ENCODE data around the gene MSMP. TPM values are rescaled to one million over a fixed set of nuclear protein-coding genes. Genes with fewer than 3 reads are reported as not detected.
A peak's percentile ranks its signal among the peaks of the same experiment; 100 is the strongest.

The MSMP gene
- total and polyA plus RNA-seq, 12 donors: 0.19 to 0.60 TPM; not detected in 10

GRCh38 chr9:35727676-35728040 lies 26.4 kb downstream of the MSMP start:
- intact Hi-C loops (cut with DNase I): loop anchor here in 8 of 10 donors (1.0 to 10.0 kb wide), 8 partner anchors 35 to 125 kb away; partner anchors contain the start of genes ARHGEF39 (in 2 of the 8), CCDC107 (in 2 of the 8) and RMRP (in 2 of the 8)
- Histone ChIP-seq H3K27ac (peak overlapping the region; percentile 60 to 99 (median 98)), H3K9me3 (no peaks in the 10 kb centered on the region), H3K4me3 (peak overlapping the region in 9 of 10 donors; percentile 13 to 92 (median 71)), H3K4me1 (peaks cover 44 to 62% (median 55%) of the 10 kb centered on the region in 9 donors), H3K27me3 (no peaks in the 10 kb centered on the region), H3K36me3 (peaks cover 0 to 52% (median 24%) of the 10 kb centered on the region in 9 donors)
- DNase-seq (no peak), ATAC-seq (no peak)
- no peak for TF ChIP-seq CTCF (IDR thresholded peaks at IDR 0.05)
- WGBS, 2 donors: 14 to 17% methylated on average over 5 of the region's 5 CpGs

GRCh38 chr9:35726931-35727330 lies 27.1 kb downstream of the MSMP start:
- peaks cover 44 to 61% (median 55%) of the 10 kb centered on the region in 9 donors for H3K4me1 ChIP-seq
- WGBS, 2 donors: 29 to 32% methylated on average over 3 of the region's 3 CpGs
- peak; percentile 38 to 60 for DNase-seq

DNA sequence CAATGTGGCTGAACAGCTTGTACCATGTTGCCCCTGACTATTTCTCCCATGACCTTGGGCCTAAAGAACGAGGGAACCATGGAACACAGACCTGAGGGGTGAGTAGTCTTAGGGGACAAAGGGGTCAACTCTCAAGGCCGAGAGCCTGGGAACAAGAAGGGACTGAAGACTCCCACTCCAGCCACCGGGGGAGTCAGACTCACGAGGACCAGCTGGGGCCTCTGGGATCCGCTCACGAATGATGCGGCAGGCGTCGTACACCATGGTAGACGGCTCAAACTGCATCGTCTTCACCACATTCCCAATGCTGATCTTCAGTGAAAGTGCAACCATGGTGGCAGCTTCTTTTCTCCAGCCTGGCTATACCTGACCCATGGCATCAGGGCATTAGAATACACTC lies 28.7 kb downstream of the MSMP start:
- WGBS, 2 donors: 90 to 92% methylated on average over 11 of the region's 11 CpGs
- DNase-seq (no peak), ATAC-seq (no peak)
- H3K27me3 ChIP-seq: no peaks in the 10 kb centered on the region
- peaks cover 0 to 75% (median 46%) of the 10 kb centered on the region in 9 donors for H3K36me3 ChIP-seq
- no peak overlapping the region for H3K4me3 ChIP-seq
- H3K27ac ChIP-seq: no peak overlapping the region
- TF ChIP-seq CTCF (IDR thresholded peaks at IDR 0.05): no peak
- peaks cover 35 to 51% (median 46%) of the 10 kb centered on the region in 9 donors for H3K4me1 ChIP-seq
- no peaks in the 10 kb centered on the region for H3K9me3 ChIP-seq
- intact Hi-C loops (cut with DNase I): loop anchor here in 7 of 10 donors (5.0 to 10.0 kb wide), 5 partner anchors 33 to 123 kb away; partner anchors contain the start of genes ARHGEF39 (in 2 of the 7), CCDC107 (in 1 of the 7) and RMRP (in 1 of the 7)

More at GRCh38 chr9:35726931-35727330, 27.1 kb downstream of the MSMP start:
- H3K4me3 ChIP-seq: peak overlapping the region in 2 of 10 donors; percentile 71 to 90
- intact Hi-C loops (cut with DNase I): loop anchor here in 7 of 10 donors (5.0 to 10.0 kb wide), 5 partner anchors 35 to 125 kb away; partner anchors contain the start of genes ARHGEF39 (in 2 of the 7), CCDC107 (in 1 of the 7) and RMRP (in 1 of the 7)
- H3K27me3 ChIP-seq: no peaks in the 10 kb centered on the region
- peak in 4 of 9 donors; percentile 8 to 53 (median 50) for TF ChIP-seq CTCF (IDR thresholded peaks at IDR 0.05)
- H3K9me3 ChIP-seq: no peaks in the 10 kb centered on the region
- peak; percentile 29 to 70 (median 50) for ATAC-seq
- H3K27ac ChIP-seq: peak overlapping the region; percentile 60 to 99 (median 98)
- H3K36me3 ChIP-seq: peaks cover 0 to 60% (median 30%) of the 10 kb centered on the region in 9 donors

DNA sequence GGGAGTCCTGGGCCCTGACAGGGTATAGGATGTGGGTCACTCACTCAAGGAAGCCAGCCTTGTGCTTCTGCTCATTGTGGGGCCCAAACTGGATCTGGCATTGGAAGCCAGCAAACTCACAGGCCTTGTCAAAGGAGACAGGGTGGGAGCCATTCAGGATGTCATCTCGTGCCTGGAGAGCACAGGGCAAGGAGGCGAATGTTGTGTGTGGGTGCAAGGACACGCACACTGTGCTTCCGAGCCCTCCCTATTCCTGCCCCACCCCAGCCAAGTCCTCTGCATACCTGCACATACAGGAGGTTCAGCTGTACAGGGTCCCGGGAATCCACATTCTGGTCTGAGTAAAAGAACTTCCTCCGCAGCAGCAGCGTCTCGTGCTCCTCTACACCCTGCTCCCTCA lies 30.2 kb downstream of the MSMP start:
- TF ChIP-seq CTCF (IDR thresholded peaks at IDR 0.05): no peak
- no peak overlapping the region for H3K27ac ChIP-seq
- 93% methylated on average over 8 of the region's 8 CpGs for WGBS, 2 donors
- DNase-seq (no peak), ATAC-seq (no peak)
- H3K9me3 ChIP-seq: no peaks in the 10 kb centered on the region
- peaks cover 10 to 87% (median 60%) of the 10 kb centered on the region in 9 donors for H3K36me3 ChIP-seq
- H3K4me1 ChIP-seq: peaks cover 22 to 36% (median 32%) of the 10 kb centered on the region in 9 donors
- H3K4me3 ChIP-seq: no peak overlapping the region
- intact Hi-C loops (cut with DNase I): loop anchor here in 2 of 10 donors (10.0 kb wide), 1 partner anchor 59 kb away; the partner anchor contains the start of gene ARHGEF39 (in 2 of the 2)
- H3K27me3 ChIP-seq: no peaks in the 10 kb centered on the region
